Measurements from ENCODE around the gene MAPKBP1.

DNA sequence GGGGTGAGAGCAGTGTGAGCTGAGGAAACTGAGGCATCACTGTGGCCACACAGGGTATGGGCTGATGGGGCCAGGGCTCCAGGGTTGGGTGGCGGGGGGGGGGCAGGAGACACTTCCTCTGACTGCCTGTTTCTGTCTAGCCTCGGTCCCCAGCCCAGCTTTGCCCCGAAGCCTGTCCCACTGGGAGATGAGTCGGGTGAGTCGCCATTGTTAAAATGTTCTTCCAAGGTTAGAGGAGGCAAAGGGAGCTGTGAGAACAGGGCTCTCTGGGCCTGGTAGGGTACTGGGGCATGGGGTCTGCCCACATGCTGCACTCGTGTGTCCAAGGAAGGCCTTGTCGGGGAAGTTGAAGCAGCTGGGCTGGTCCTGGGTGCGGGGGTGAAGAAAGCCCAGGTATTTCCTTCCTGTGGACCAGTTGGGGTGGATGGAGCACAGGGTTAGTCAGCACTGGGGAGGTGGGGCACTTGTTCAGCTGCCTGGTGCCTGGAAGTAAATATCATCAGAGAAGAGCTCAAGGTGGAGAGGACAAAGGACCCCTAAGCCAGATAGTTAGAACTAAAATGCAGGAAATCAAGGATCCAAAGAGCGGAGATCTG is 45.3 kb downstream of the MAPKBP1 start:
- TF ChIP-seq, protein P1, sequence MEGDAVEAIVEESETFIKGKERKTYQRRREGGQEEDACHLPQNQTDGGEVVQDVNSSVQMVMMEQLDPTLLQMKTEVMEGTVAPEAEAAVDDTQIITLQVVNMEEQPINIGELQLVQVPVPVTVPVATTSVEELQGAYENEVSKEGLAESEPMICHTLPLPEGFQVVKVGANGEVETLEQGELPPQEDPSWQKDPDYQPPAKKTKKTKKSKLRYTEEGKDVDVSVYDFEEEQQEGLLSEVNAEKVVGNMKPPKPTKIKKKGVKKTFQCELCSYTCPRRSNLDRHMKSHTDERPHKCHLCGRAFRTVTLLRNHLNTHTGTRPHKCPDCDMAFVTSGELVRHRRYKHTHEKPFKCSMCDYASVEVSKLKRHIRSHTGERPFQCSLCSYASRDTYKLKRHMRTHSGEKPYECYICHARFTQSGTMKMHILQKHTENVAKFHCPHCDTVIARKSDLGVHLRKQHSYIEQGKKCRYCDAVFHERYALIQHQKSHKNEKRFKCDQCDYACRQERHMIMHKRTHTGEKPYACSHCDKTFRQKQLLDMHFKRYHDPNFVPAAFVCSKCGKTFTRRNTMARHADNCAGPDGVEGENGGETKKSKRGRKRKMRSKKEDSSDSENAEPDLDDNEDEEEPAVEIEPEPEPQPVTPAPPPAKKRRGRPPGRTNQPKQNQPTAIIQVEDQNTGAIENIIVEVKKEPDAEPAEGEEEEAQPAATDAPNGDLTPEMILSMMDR (IDR thresholded peaks at IDR 0.05; ENCODE audit: low read depth, low read length), result no peak
- TF ChIP-seq POLR2A (IDR thresholded peaks at IDR 0.05; ENCODE audit: extremely low read depth, insufficient read length) (no peak), MYC (IDR thresholded peaks at IDR 0.05; ENCODE audit: low read depth, low read length) (no peak)
- TF ChIP-seq, protein P2, sequence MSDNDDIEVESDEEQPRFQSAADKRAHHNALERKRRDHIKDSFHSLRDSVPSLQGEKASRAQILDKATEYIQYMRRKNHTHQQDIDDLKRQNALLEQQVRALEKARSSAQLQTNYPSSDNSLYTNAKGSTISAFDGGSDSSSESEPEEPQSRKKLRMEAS (IDR thresholded peaks at IDR 0.05; ENCODE audit: low read depth, low read length), result no peak
